ENCODE measurements around the gene ECPAS. TPM values are rescaled to one million over a fixed set of nuclear protein-coding genes. Genes with fewer than 3 reads are reported as not detected.

ECPAS gene
- total RNA-seq, 1 experiment from 2014 or later, result 116 TPM

DNA sequence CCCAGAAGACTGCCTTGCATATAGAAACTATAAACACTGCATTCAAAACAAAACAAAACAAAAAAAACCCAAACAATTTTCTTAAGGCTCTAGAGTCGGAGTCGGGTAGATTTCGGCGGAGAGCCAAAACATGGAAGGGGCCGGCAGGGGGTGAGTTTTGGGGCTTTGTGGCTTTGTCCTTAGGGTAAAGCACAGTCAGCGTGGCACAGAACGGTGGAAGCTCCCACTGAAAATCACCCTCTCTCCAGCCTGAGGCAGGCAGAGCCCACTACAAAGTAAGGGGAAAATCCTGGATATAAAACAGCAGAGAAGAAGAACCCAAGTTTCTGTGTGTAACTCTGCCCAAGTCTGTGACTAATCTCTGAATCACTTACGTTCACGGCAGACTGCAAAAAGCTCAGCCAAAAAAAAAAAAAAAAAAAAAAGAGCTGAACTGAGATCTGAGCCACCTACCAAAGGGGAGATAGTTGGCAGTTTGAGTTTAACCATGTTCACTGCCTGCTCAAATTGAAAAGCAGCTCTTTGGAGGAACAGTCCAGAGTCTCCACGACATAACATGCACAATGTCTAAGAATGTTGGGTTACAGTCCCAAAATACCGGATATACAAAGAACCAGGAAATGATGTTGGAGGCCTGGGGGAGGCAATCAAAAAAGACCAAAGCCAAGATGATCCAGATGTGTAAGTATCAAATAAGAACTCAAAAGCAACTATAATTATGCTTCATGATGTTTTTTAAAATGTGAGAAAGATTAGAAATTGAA is 127.5 kb downstream of the ECPAS start:
- peak overlapping the region; percentile 6 for H3K27ac ChIP-seq (ENCODE audit: low read depth, low read length, poor library complexity, severe bottlenecking)
- TF ChIP-seq EZH2 (IDR thresholded peaks at IDR 0.05; ENCODE audit: borderline replicate concordance, low read depth, low read length, poor library complexity, severe bottlenecking), result no peak
- TF ChIP-seq, protein P1, sequence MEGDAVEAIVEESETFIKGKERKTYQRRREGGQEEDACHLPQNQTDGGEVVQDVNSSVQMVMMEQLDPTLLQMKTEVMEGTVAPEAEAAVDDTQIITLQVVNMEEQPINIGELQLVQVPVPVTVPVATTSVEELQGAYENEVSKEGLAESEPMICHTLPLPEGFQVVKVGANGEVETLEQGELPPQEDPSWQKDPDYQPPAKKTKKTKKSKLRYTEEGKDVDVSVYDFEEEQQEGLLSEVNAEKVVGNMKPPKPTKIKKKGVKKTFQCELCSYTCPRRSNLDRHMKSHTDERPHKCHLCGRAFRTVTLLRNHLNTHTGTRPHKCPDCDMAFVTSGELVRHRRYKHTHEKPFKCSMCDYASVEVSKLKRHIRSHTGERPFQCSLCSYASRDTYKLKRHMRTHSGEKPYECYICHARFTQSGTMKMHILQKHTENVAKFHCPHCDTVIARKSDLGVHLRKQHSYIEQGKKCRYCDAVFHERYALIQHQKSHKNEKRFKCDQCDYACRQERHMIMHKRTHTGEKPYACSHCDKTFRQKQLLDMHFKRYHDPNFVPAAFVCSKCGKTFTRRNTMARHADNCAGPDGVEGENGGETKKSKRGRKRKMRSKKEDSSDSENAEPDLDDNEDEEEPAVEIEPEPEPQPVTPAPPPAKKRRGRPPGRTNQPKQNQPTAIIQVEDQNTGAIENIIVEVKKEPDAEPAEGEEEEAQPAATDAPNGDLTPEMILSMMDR (conservative IDR thresholded peaks at IDR 0.05; ENCODE audit: low read depth, low read length), result no peak
- no peaks in the 10 kb centered on the region for H3K27me3 ChIP-seq (replicated peaks; ENCODE audit: insufficient read depth, low read depth, low read length, poor library complexity)
- TSS peak; percentile 20 for BruUV-seq (replicated peaks)
- H3K4me1 ChIP-seq (ENCODE audit: insufficient read depth, low read length, poor library complexity, severe bottlenecking), result peaks cover 18% of the 10 kb centered on the region
- POLR2A ChIA-PET (ENCODE audit: low non-redundant PET), result interaction anchor here (0.6 kb wide), 1 partner anchor 83 kb away, joined by 6 read pairs; no protein-coding TSS in a partner anchor
- CTCF ChIA-PET, result no interaction called here
- DNase-seq (ENCODE audit: low spot score), result peak; percentile 64
- intact Hi-C loops (cut with micrococcal nuclease; ENCODE audit: unreplicated experiment), result no loop called here
- H3K36me3 ChIP-seq (ENCODE audit: insufficient read depth, low read length, poor library complexity, severe bottlenecking), result peaks cover 10% of the 10 kb centered on the region
- H3K9me3 ChIP-seq (ENCODE audit: low read depth, low read length, poor library complexity, severe bottlenecking), result no peaks in the 10 kb centered on the region
- peak overlapping the region; percentile 21 for H3K4me3 ChIP-seq (ENCODE audit: low read depth, low read length, poor library complexity, severe bottlenecking)

DNA sequence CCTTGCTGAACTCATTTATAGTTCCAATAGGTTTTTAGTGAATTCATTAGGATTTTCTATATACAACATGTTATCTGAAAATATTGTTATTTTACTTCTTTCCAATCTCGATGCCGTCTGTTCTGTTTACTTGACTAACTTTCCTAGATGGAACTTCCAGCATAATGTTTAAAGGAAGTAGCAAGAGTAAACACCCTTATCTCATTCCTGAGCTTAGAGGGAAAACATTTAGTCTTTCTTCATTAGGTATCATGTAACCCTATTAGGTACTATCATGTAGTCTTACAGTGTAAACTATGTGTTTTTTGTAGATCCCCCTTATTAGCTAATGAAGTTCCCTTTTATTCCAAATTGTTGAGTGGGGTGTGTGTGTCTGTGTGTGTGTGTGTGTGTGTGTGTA is 131.6 kb downstream of the ECPAS start:
- no peaks in the 10 kb centered on the region for H3K36me3 ChIP-seq (ENCODE audit: insufficient read depth, low read length, poor library complexity, severe bottlenecking)

GRCh38 chr9:111350556-111350955 is 133.6 kb downstream of the ECPAS start:
- Histone ChIP-seq H3K4me3 (ENCODE audit: low read depth, low read length, poor library complexity, severe bottlenecking) (no peak overlapping the region), H3K36me3 (ENCODE audit: insufficient read depth, low read length, poor library complexity, severe bottlenecking) (no peaks in the 10 kb centered on the region), H3K27ac (ENCODE audit: low read depth, low read length, poor library complexity, severe bottlenecking) (no peak overlapping the region), H3K27me3 (replicated peaks; ENCODE audit: insufficient read depth, low read depth, low read length, poor library complexity) (no peaks in the 10 kb centered on the region), H3K4me1 (ENCODE audit: insufficient read depth, low read length, poor library complexity, severe bottlenecking) (no peaks in the 10 kb centered on the region), H3K9me3 (ENCODE audit: low read depth, low read length, poor library complexity, severe bottlenecking) (no peaks in the 10 kb centered on the region)
- BruUV-seq (replicated peaks), result no TSS peak
- no peak for DNase-seq (ENCODE audit: low spot score)
- intact Hi-C loops (cut with micrococcal nuclease; ENCODE audit: unreplicated experiment), result no loop called here
- TF ChIP-seq, protein P1 (conservative IDR thresholded peaks at IDR 0.05; ENCODE audit: low read depth, low read length), result no peak
- CTCF ChIA-PET, result interaction anchor here (0.6 kb wide), 1 partner anchor 1447 kb away, joined by 5 read pairs; no protein-coding TSS in a partner anchor
- POLR2A ChIA-PET (ENCODE audit: low non-redundant PET), result no interaction called here

More for the DNA sequence above, 131.6 kb downstream of the ECPAS start:
- POLR2A ChIA-PET (ENCODE audit: low non-redundant PET), result no interaction called here
- intact Hi-C loops (cut with micrococcal nuclease; ENCODE audit: unreplicated experiment), result no loop called here
- no peak for TF ChIP-seq EZH2 (IDR thresholded peaks at IDR 0.05; ENCODE audit: borderline replicate concordance, low read depth, low read length, poor library complexity, severe bottlenecking)
- TF ChIP-seq, protein P1 (conservative IDR thresholded peaks at IDR 0.05; ENCODE audit: low read depth, low read length), result no peak
- CTCF ChIA-PET, result no interaction called here
- no peaks in the 10 kb centered on the region for H3K4me1 ChIP-seq (ENCODE audit: insufficient read depth, low read length, poor library complexity, severe bottlenecking)
- no peak overlapping the region for H3K27ac ChIP-seq (ENCODE audit: low read depth, low read length, poor library complexity, severe bottlenecking)
- no peaks in the 10 kb centered on the region for H3K27me3 ChIP-seq (replicated peaks; ENCODE audit: insufficient read depth, low read depth, low read length, poor library complexity)
- H3K4me3 ChIP-seq (ENCODE audit: low read depth, low read length, poor library complexity, severe bottlenecking), result no peak overlapping the region
- DNase-seq (ENCODE audit: low spot score), result no peak
- BruUV-seq (replicated peaks), result no TSS peak
- no peaks in the 10 kb centered on the region for H3K9me3 ChIP-seq (ENCODE audit: low read depth, low read length, poor library complexity, severe bottlenecking)

Measured in A673 (cell line).